ENCODE measurements around the gene CHI3L1.

CHI3L1 gene

GRCh38 chr1:203180611-203181330 lies 5.7 kb downstream of the CHI3L1 start:
- Histone ChIP-seq H3K9ac (ENCODE audit: low read length in 2 of 2) (no peak overlapping the region), H3K9me3 (ENCODE audit: control insufficient read depth in 2 of 2, low read length in 2 of 2) (no peaks in the 10 kb centered on the region)

GRCh38 chr1:203179667-203180005 lies 6.9 kb downstream of the CHI3L1 start:
- Histone ChIP-seq H3K27ac (ENCODE audit: low read length) (no peak overlapping the region), H3K27me3 (ENCODE audit: control insufficient read depth in 1 of 2, insufficient read depth in 2 of 2, low read length in 2 of 2) (no peaks in the 10 kb centered on the region), H3K4me1 (ENCODE audit: control insufficient read depth, insufficient read depth, low read length) (peaks cover 2% of the 10 kb centered on the region), H3K9me3 (ENCODE audit: control insufficient read depth in 2 of 2, low read length in 2 of 2) (no peaks in the 10 kb centered on the region), H3K36me3 (ENCODE audit: control insufficient read depth in 2 of 2, insufficient read depth in 2 of 2, low read length in 2 of 2) (no peaks in the 10 kb centered on the region), H3K4me3 (ENCODE audit: low read length in 2 of 2) (no peak overlapping the region), H3K9ac (ENCODE audit: low read length in 2 of 2) (no peak overlapping the region)

More at GRCh38 chr1:203180611-203181330, 5.7 kb downstream of the CHI3L1 start:
- no peak overlapping the region for H3K4me3 ChIP-seq (ENCODE audit: low read length in 2 of 2)
- no peaks in the 10 kb centered on the region for H3K27me3 ChIP-seq (ENCODE audit: control insufficient read depth in 1 of 2, insufficient read depth in 2 of 2, low read length in 2 of 2)
- H3K27ac ChIP-seq (ENCODE audit: low read length): no peak overlapping the region
- no peaks in the 10 kb centered on the region for H3K36me3 ChIP-seq (ENCODE audit: control insufficient read depth in 2 of 2, insufficient read depth in 2 of 2, low read length in 2 of 2)
- H3K4me1 ChIP-seq (ENCODE audit: control insufficient read depth, insufficient read depth, low read length): peaks cover 2% of the 10 kb centered on the region

GRCh38 chr1:203178821-203179666 lies 7.5 kb downstream of the CHI3L1 start:
- no peak overlapping the region for H3K9ac ChIP-seq (ENCODE audit: low read length in 2 of 2)
- H3K4me1 ChIP-seq (ENCODE audit: control insufficient read depth, insufficient read depth, low read length): peaks cover 2% of the 10 kb centered on the region
- no peak overlapping the region for H3K4me3 ChIP-seq (ENCODE audit: low read length in 2 of 2)
- no peaks in the 10 kb centered on the region for H3K9me3 ChIP-seq (ENCODE audit: control insufficient read depth in 2 of 2, low read length in 2 of 2)
- H3K27me3 ChIP-seq (ENCODE audit: control insufficient read depth in 1 of 2, insufficient read depth in 2 of 2, low read length in 2 of 2): no peaks in the 10 kb centered on the region
- no peaks in the 10 kb centered on the region for H3K36me3 ChIP-seq (ENCODE audit: control insufficient read depth in 2 of 2, insufficient read depth in 2 of 2, low read length in 2 of 2)
- H3K27ac ChIP-seq (ENCODE audit: low read length): no peak overlapping the region

GRCh38 chr1:203178083-203178482 lies 8.4 kb downstream of the CHI3L1 start:
- H3K9ac ChIP-seq (ENCODE audit: low read length in 2 of 2): no peak overlapping the region
- peaks cover 2% of the 10 kb centered on the region for H3K4me1 ChIP-seq (ENCODE audit: control insufficient read depth, insufficient read depth, low read length)
- no peaks in the 10 kb centered on the region for H3K27me3 ChIP-seq (ENCODE audit: control insufficient read depth in 1 of 2, insufficient read depth in 2 of 2, low read length in 2 of 2)
- no peak overlapping the region for H3K4me3 ChIP-seq (ENCODE audit: low read length in 2 of 2)
- no peaks in the 10 kb centered on the region for H3K9me3 ChIP-seq (ENCODE audit: control insufficient read depth in 2 of 2, low read length in 2 of 2)
- H3K36me3 ChIP-seq (ENCODE audit: control insufficient read depth in 2 of 2, insufficient read depth in 2 of 2, low read length in 2 of 2): no peaks in the 10 kb centered on the region
- no peak overlapping the region for H3K27ac ChIP-seq (ENCODE audit: low read length)

- Histone ChIP-seq H3K27me3 (ENCODE audit: control insufficient read depth in 1 of 2, insufficient read depth in 2 of 2, low read length in 2 of 2) (no peaks in the 10 kb centered on the region), H3K27ac (ENCODE audit: low read length) (no peak overlapping the region)
Observed at GRCh38 chr1:203177470-203178039, 8.9 kb downstream of the CHI3L1 start.

GRCh38 chr1:203177036-203177405 lies 9.5 kb downstream of the CHI3L1 start:
- Histone ChIP-seq H3K27ac (ENCODE audit: low read length) (no peak overlapping the region), H3K36me3 (ENCODE audit: control insufficient read depth in 2 of 2, insufficient read depth in 2 of 2, low read length in 2 of 2) (no peaks in the 10 kb centered on the region), H3K27me3 (ENCODE audit: control insufficient read depth in 1 of 2, insufficient read depth in 2 of 2, low read length in 2 of 2) (no peaks in the 10 kb centered on the region), H3K4me1 (ENCODE audit: control insufficient read depth, insufficient read depth, low read length) (peaks cover 2% of the 10 kb centered on the region), H3K9ac (ENCODE audit: low read length in 2 of 2) (no peak overlapping the region), H3K9me3 (ENCODE audit: control insufficient read depth in 2 of 2, low read length in 2 of 2) (no peaks in the 10 kb centered on the region), H3K4me3 (ENCODE audit: low read length in 2 of 2) (no peak overlapping the region)

More at GRCh38 chr1:203177470-203178039, 8.9 kb downstream of the CHI3L1 start:
- H3K9ac ChIP-seq (ENCODE audit: low read length in 2 of 2): no peak overlapping the region
- H3K9me3 ChIP-seq (ENCODE audit: control insufficient read depth in 2 of 2, low read length in 2 of 2): no peaks in the 10 kb centered on the region
- H3K4me3 ChIP-seq (ENCODE audit: low read length in 2 of 2): no peak overlapping the region
- H3K4me1 ChIP-seq (ENCODE audit: control insufficient read depth, insufficient read depth, low read length): peaks cover 2% of the 10 kb centered on the region
- H3K36me3 ChIP-seq (ENCODE audit: control insufficient read depth in 2 of 2, insufficient read depth in 2 of 2, low read length in 2 of 2): no peaks in the 10 kb centered on the region

- H3K27me3 ChIP-seq (ENCODE audit: control insufficient read depth in 1 of 2, insufficient read depth in 2 of 2, low read length in 2 of 2): no peaks in the 10 kb centered on the region
- H3K27ac ChIP-seq (ENCODE audit: low read length): no peak overlapping the region
- H3K9me3 ChIP-seq (ENCODE audit: control insufficient read depth in 2 of 2, low read length in 2 of 2): no peaks in the 10 kb centered on the region
- H3K4me3 ChIP-seq (ENCODE audit: low read length in 2 of 2): no peak overlapping the region
- no peak overlapping the region for H3K9ac ChIP-seq (ENCODE audit: low read length in 2 of 2)
- peaks cover 2% of the 10 kb centered on the region for H3K4me1 ChIP-seq (ENCODE audit: control insufficient read depth, insufficient read depth, low read length)
- H3K36me3 ChIP-seq (ENCODE audit: control insufficient read depth in 2 of 2, insufficient read depth in 2 of 2, low read length in 2 of 2): no peaks in the 10 kb centered on the region
Observed at GRCh38 chr1:203176273-203177035, 10.1 kb downstream of the CHI3L1 start.

GRCh38 chr1:203175827-203176241 lies 10.7 kb downstream of the CHI3L1 start:
- H3K4me1 ChIP-seq (ENCODE audit: control insufficient read depth, insufficient read depth, low read length): peaks cover 2% of the 10 kb centered on the region
- H3K27ac ChIP-seq (ENCODE audit: low read length): no peak overlapping the region
- H3K9me3 ChIP-seq (ENCODE audit: control insufficient read depth in 2 of 2, low read length in 2 of 2): no peaks in the 10 kb centered on the region
- H3K27me3 ChIP-seq (ENCODE audit: control insufficient read depth in 1 of 2, insufficient read depth in 2 of 2, low read length in 2 of 2): no peaks in the 10 kb centered on the region
- no peaks in the 10 kb centered on the region for H3K36me3 ChIP-seq (ENCODE audit: control insufficient read depth in 2 of 2, insufficient read depth in 2 of 2, low read length in 2 of 2)
- no peak overlapping the region for H3K9ac ChIP-seq (ENCODE audit: low read length in 2 of 2)
- no peak overlapping the region for H3K4me3 ChIP-seq (ENCODE audit: low read length in 2 of 2)

- Histone ChIP-seq H3K9me3 (ENCODE audit: control insufficient read depth in 2 of 2, low read length in 2 of 2) (no peaks in the 10 kb centered on the region), H3K36me3 (ENCODE audit: control insufficient read depth in 2 of 2, insufficient read depth in 2 of 2, low read length in 2 of 2) (no peaks in the 10 kb centered on the region), H3K9ac (ENCODE audit: low read length in 2 of 2) (no peak within 1 kb of the TSS), H3K4me3 (ENCODE audit: low read length in 2 of 2) (no peak within 1 kb of the TSS), H3K4me1 (ENCODE audit: control insufficient read depth, insufficient read depth, low read length) (peaks cover 2% of the 10 kb centered on the region), H3K27me3 (ENCODE audit: control insufficient read depth in 1 of 2, insufficient read depth in 2 of 2, low read length in 2 of 2) (no peaks in the 10 kb centered on the region), H3K27ac (ENCODE audit: low read length) (no peak within 1 kb of the TSS)
Observed at GRCh38 chr1:203175237-203175826, 11.2 kb downstream of the CHI3L1 start, which contains the start of gene MYBPH. Gene MYBPH (minus strand): TSS chr1:203175826. CDS start chr1:203175755, 71 bp downstream.

GRCh38 chr1:203174324-203174985 lies 12.0 kb downstream of the CHI3L1 start:
- H3K36me3 ChIP-seq (ENCODE audit: control insufficient read depth in 2 of 2, insufficient read depth in 2 of 2, low read length in 2 of 2): no peaks in the 10 kb centered on the region
- H3K4me3 ChIP-seq (ENCODE audit: low read length in 2 of 2): no peak overlapping the region
- H3K4me1 ChIP-seq (ENCODE audit: control insufficient read depth, insufficient read depth, low read length): peaks cover 2% of the 10 kb centered on the region
- no peak overlapping the region for H3K27ac ChIP-seq (ENCODE audit: low read length)
- no peaks in the 10 kb centered on the region for H3K27me3 ChIP-seq (ENCODE audit: control insufficient read depth in 1 of 2, insufficient read depth in 2 of 2, low read length in 2 of 2)
- H3K9me3 ChIP-seq (ENCODE audit: control insufficient read depth in 2 of 2, low read length in 2 of 2): no peaks in the 10 kb centered on the region
- H3K9ac ChIP-seq (ENCODE audit: low read length in 2 of 2): no peak overlapping the region
